HEK293 (cell line): ENCODE data around the gene EGR4.
A peak's percentile ranks its signal among the peaks of the same experiment; 100 is the strongest.

Source experiments
- CTCF ChIA-PET: fragments of 350-600 bp; formaldehyde crosslinking; extraction: SDS; loops from one replicate; lab custom pipeline; 2021; ENCODE audit warnings: antibody characterized with exemption; lab: Yijun Ruan, JAX
- POLR2A ChIA-PET: fragments of 300-600 bp; formaldehyde crosslinking; extraction: SDS; loops from one replicate; lab custom pipeline; 2020; ENCODE audit warnings: antibody characterized with exemption, inconsistent platforms; lab: Yijun Ruan, JAX
- H3K27ac ChIP-seq: fragments of 200-500 bp; sonication (Bioruptor generic); 2 replicates; pipeline ENCODE4 v1.5.1; 2014; ENCODE audit warnings: low read depth, low read length, control low read depth, inconsistent platforms; ENCODE audit errors: extremely low read depth
- H3K36me3 ChIP-seq, 2 experiments: fragments of 200-500 bp in 1 of 2; sonication (Bioruptor generic) in 1 of 2; 1 replicate in 1 of 2; 2 replicates in 1 of 2; pipeline ENCODE4 v1.5.1; 2014 to 2017; ENCODE audit warnings: inconsistent platforms in 2 of 2, low read length in 2 of 2; ENCODE audit not compliant: control insufficient read depth in 2 of 2, insufficient read depth in 1 of 2
- H3K4me1 ChIP-seq: fragments of 200-500 bp; sonication (Bioruptor generic); 2 replicates; pipeline ENCODE4 v1.5.1; 2014; ENCODE audit warnings: mild to moderate bottlenecking, low read length, inconsistent platforms; ENCODE audit not compliant: control insufficient read depth, insufficient read depth
- H3K4me3 ChIP-seq: 2 replicates; pipeline ENCODE4 v1.5.1; 2011; ENCODE audit warnings: low read depth, mild to moderate bottlenecking, control low read depth, low read length, moderate library complexity
- H3K9me3 ChIP-seq: fragments of 200-500 bp; sonication (Bioruptor generic); 2 replicates; pipeline ENCODE4 v1.5.1; 2014; ENCODE audit warnings: low read depth, low read length, inconsistent platforms; ENCODE audit not compliant: control insufficient read depth, insufficient read depth
- BCL11A ChIP-seq: fragments of 450-650 bp; formaldehyde crosslinking; IDR thresholded peaks from 2 replicates; pipeline ENCODE4 v1.5.1; 2016; ENCODE audit warnings: low read depth, missing biosample characterization, missing genetic modification characterization
- EGR2 ChIP-seq: fragments of 450-650 bp; formaldehyde crosslinking; IDR thresholded peaks from 2 replicates; pipeline ENCODE4 v1.5.1; 2016; ENCODE audit warnings: low read depth, missing biosample characterization, missing genetic modification characterization
- GLIS2 ChIP-seq: fragments of 450-650 bp; formaldehyde crosslinking; IDR thresholded peaks from 2 replicates; pipeline ENCODE4 v1.5.1; 2016; ENCODE audit warnings: missing biosample characterization, missing genetic modification characterization
- KLF1 ChIP-seq: fragments of 450-650 bp; formaldehyde crosslinking; IDR thresholded peaks from 2 replicates; pipeline ENCODE4 v1.5.1; 2016; ENCODE audit warnings: missing biosample characterization, missing genetic modification characterization
- KLF10 ChIP-seq: fragments of 450-650 bp; IDR thresholded peaks from 2 replicates; pipeline ENCODE4 v1.5.1; 2018; ENCODE audit warnings: missing biosample characterization, mild to moderate bottlenecking, missing genetic modification characterization
- KLF16 ChIP-seq: fragments of 450-650 bp; formaldehyde crosslinking; IDR thresholded peaks from 2 replicates; pipeline ENCODE4 v1.5.1; 2017; ENCODE audit warnings: missing biosample characterization, missing genetic modification characterization
- OVOL3 ChIP-seq: fragments of 450-650 bp; formaldehyde crosslinking; IDR thresholded peaks from 2 replicates; pipeline ENCODE4 v1.5.1; 2016; ENCODE audit warnings: missing biosample characterization, missing genetic modification characterization
- RBAK ChIP-seq: fragments of 450-650 bp; formaldehyde crosslinking; IDR thresholded peaks from 2 replicates; pipeline ENCODE4 v1.5.1; 2016; ENCODE audit warnings: missing biosample characterization, missing genetic modification characterization
- REST ChIP-seq: fragments of 450-650 bp; formaldehyde crosslinking; IDR thresholded peaks from 2 replicates; pipeline ENCODE4 v1.5.1; 2016; ENCODE audit warnings: missing biosample characterization, missing genetic modification characterization
- SCRT2 ChIP-seq: fragments of 450-650 bp; formaldehyde crosslinking; IDR thresholded peaks from 2 replicates; pipeline ENCODE4 v1.5.1; 2016; ENCODE audit warnings: missing biosample characterization, missing genetic modification characterization
- ZBTB17 ChIP-seq: fragments of 450-650 bp; formaldehyde crosslinking; IDR thresholded peaks from 2 replicates; pipeline ENCODE4 v1.5.1; 2016; ENCODE audit warnings: missing biosample characterization, missing genetic modification characterization
- ZNF132 ChIP-seq: fragments of 450-650 bp; formaldehyde crosslinking; IDR thresholded peaks from 2 replicates; pipeline ENCODE4 v1.5.1; 2017; ENCODE audit warnings: missing biosample characterization, missing genetic modification characterization, borderline replicate concordance
- ZNF2 ChIP-seq: fragments of 450-650 bp; formaldehyde crosslinking; IDR thresholded peaks from 2 replicates; pipeline ENCODE4 v1.5.1; 2016; ENCODE audit warnings: missing biosample characterization, missing genetic modification characterization
- ZNF335 ChIP-seq: fragments of 450-650 bp; formaldehyde crosslinking; conservative IDR thresholded peaks from 2 replicates; pipeline ENCODE4 v1.5.1; 2016; ENCODE audit warnings: missing biosample characterization, missing genetic modification characterization
- ZNF560 ChIP-seq: fragments of 450-650 bp; formaldehyde crosslinking; IDR thresholded peaks from 2 replicates; pipeline ENCODE4 v1.5.1; 2017; ENCODE audit warnings: missing biosample characterization, missing genetic modification characterization, borderline replicate concordance
- ZNF585B ChIP-seq: fragments of 450-650 bp; formaldehyde crosslinking; IDR thresholded peaks from 2 replicates; pipeline ENCODE4 v1.5.1; 2016; ENCODE audit warnings: missing biosample characterization, missing genetic modification characterization
- ZNF600 ChIP-seq: fragments of 450-650 bp; formaldehyde crosslinking; IDR thresholded peaks from 2 replicates; pipeline ENCODE4 v1.5.1; 2016; ENCODE audit warnings: missing biosample characterization, missing genetic modification characterization
- ZNF621 ChIP-seq: fragments of 450-650 bp; formaldehyde crosslinking; IDR thresholded peaks from 2 replicates; pipeline ENCODE4 v1.5.1; 2017; ENCODE audit warnings: missing biosample characterization, missing genetic modification characterization
- ZNF692 ChIP-seq: fragments of 450-650 bp; formaldehyde crosslinking; IDR thresholded peaks from 2 replicates; pipeline ENCODE4 v1.5.1; 2016; ENCODE audit warnings: missing biosample characterization, missing genetic modification characterization

Gene EGR4

GRCh38 chr2:73279852-73280251 lies 13.5 kb downstream of the EGR4 start:
- H3K9me3 ChIP-seq, result no peaks in the 10 kb centered on the region
- peaks cover 8% of the 10 kb centered on the region for H3K4me1 ChIP-seq
- TF ChIP-seq REST (tag by site-specific recombination) (peak; percentile 85), ZNF692 (tag by site-specific recombination) (no peak)
- TF ChIP-seq, all 188 proteins: peak for 1
- POLR2A ChIA-PET, result interaction anchor here (0.7 kb wide), 1 partner anchor 127 kb away, joined by 3 read pairs; no protein-coding TSS in a partner anchor
- no peak overlapping the region for H3K27ac ChIP-seq
- H3K4me3 ChIP-seq, result no peak overlapping the region
- CTCF ChIA-PET, result interaction anchor here (1.0 to 3.1 kb wide), 3 partner anchors 8 to 15 kb away, joined by 3 to 23 read pairs (median 4); no protein-coding TSS in a partner anchor
- H3K36me3 ChIP-seq, result peaks cover 0 to 11% of the 10 kb centered on the region in 2 experiments; a peak in 1 of 3 replicates

GRCh38 chr2:73272270-73272669 lies 21.1 kb downstream of the EGR4 start:
- ChIA-PET CTCF (interaction anchor here (0.6 to 2.3 kb wide), 3 partner anchors 17 to 95 kb away, joined by 3 to 10 read pairs (median 3); no protein-coding TSS in a partner anchor), POLR2A (interaction anchor here (0.8 kb wide), 1 partner anchor 9 kb away, joined by 3 read pairs; no protein-coding TSS in a partner anchor)
- Histone ChIP-seq H3K9me3 (no peaks in the 10 kb centered on the region), H3K4me3 (no peak overlapping the region), H3K4me1 (peaks cover 4% of the 10 kb centered on the region; the same call in 1 of the 2 replicates), H3K27ac (no peak overlapping the region), H3K36me3 (peaks cover 0 to 14% of the 10 kb centered on the region in 2 experiments; a peak in 1 of 3 replicates)
- TF ChIP-seq KLF1, result no peak
- no peak for TF ChIP-seq ZNF621
- TF ChIP-seq OVOL3 (tag by site-specific recombination), result no peak
- no peak for TF ChIP-seq ZNF2 (tag by site-specific recombination)
- TF ChIP-seq REST (tag by site-specific recombination), result no peak
- no peak for TF ChIP-seq KLF10 (tag by site-specific recombination)

- Histone ChIP-seq H3K9me3 (no peaks in the 10 kb centered on the region), H3K36me3 (peaks cover 0 to 21% of the 10 kb centered on the region in 2 experiments; a peak in 2 of 3 replicates), H3K4me3 (peak overlapping the region; percentile 29), H3K4me1 (peaks cover 4% of the 10 kb centered on the region; the same call in 1 of the 2 replicates), H3K27ac (peak overlapping the region; percentile 53; the same call in 1 of the 2 replicates)
- ChIA-PET CTCF (interaction anchor here (2.3 kb wide), 1 partner anchor 20 kb away, joined by 10 read pairs; no protein-coding TSS in a partner anchor), POLR2A (no interaction called here)
- no peak for TF ChIP-seq EGR2 (tag by site-specific recombination)
- no peak for TF ChIP-seq SCRT2 (tag by site-specific recombination)
- no peak for TF ChIP-seq RBAK (tag by site-specific recombination)
- TF ChIP-seq ZNF560 (tag by site-specific recombination), result no peak
- peak; percentile 13; the same call in 1 of the 2 replicates for TF ChIP-seq ZNF600 (tag by site-specific recombination)
- peak; percentile 71 for TF ChIP-seq KLF16 (tag by site-specific recombination)
- no peak for TF ChIP-seq ZNF585B (tag by site-specific recombination)
- TF ChIP-seq BCL11A (tag by site-specific recombination), result no peak
- peak; percentile 86 for TF ChIP-seq ZNF335
- TF ChIP-seq ZNF132 (tag by site-specific recombination), result no peak
- TF ChIP-seq ZBTB17, result peak; percentile 29
- TF ChIP-seq GLIS2 (tag by site-specific recombination), result peak; percentile 51
Measured at GRCh38 chr2:73269686-73270465, 23.5 kb downstream of the EGR4 start.
